Measurements from ENCODE around the gene RALA. TPM values are rescaled to one million over a fixed set of nuclear protein-coding genes. Genes with fewer than 3 reads are reported as not detected.

Gene RALA
- total and polyA plus RNA-seq, 3 donors from 2014 or later = 13.6 to 27.9 (median 15.9) TPM

- DNase-seq = no peak
- Histone ChIP-seq H3K27me3 (no peaks in the 10 kb centered on the region), H3K9me3 (no peaks in the 10 kb centered on the region), H3K27ac (no peak overlapping the region), H3K4me1 (no peaks in the 10 kb centered on the region), H3K4me3 (no peak overlapping the region), H3K36me3 (ENCODE audit: low read depth, missing control alignments) (no peaks in the 10 kb centered on the region)
- no peak for TF ChIP-seq POLR2A (IDR thresholded peaks at IDR 0.05)
- no peak for TF ChIP-seq CTCF (IDR thresholded peaks at IDR 0.05)
- 92 to 94% methylated on average over 3 of the region's 3 CpGs for WGBS, 2 donors
- intact Hi-C loops (cut with DNase I; ENCODE audit: low total_unique reads) = no loop called here
Observed at GRCh38 chr7:39633563-39634477, 10.4 kb downstream of the RALA start.

GRCh38 chr7:39634478-39634805 lies 11.1 kb downstream of the RALA start:
- DNase-seq = no peak
- no peaks in the 10 kb centered on the region for H3K27me3 ChIP-seq
- H3K9me3 ChIP-seq = no peaks in the 10 kb centered on the region
- no peaks in the 10 kb centered on the region for H3K36me3 ChIP-seq (ENCODE audit: low read depth, missing control alignments)
- H3K4me1 ChIP-seq = no peaks in the 10 kb centered on the region
- intact Hi-C loops (cut with DNase I; ENCODE audit: low total_unique reads) = no loop called here
- TF ChIP-seq POLR2A (IDR thresholded peaks at IDR 0.05) (no peak), CTCF (IDR thresholded peaks at IDR 0.05) (no peak)
- H3K27ac ChIP-seq = no peak overlapping the region
- WGBS, 2 donors = 50 to 69% methylated on average over 1 of the region's 1 CpG
- no peak overlapping the region for H3K4me3 ChIP-seq

- Histone ChIP-seq H3K27me3 (no peaks in the 10 kb centered on the region), H3K27ac (no peak overlapping the region), H3K4me3 (no peak overlapping the region), H3K9me3 (no peaks in the 10 kb centered on the region), H3K4me1 (no peaks in the 10 kb centered on the region), H3K36me3 (ENCODE audit: low read depth, missing control alignments) (no peaks in the 10 kb centered on the region)
- DNase-seq = no peak
- no peak for TF ChIP-seq CTCF (IDR thresholded peaks at IDR 0.05)
- intact Hi-C loops (cut with DNase I; ENCODE audit: low total_unique reads) = no loop called here
Observed at GRCh38 chr7:39637400-39637799, 14.0 kb downstream of the RALA start.

GRCh38 chr7:39637963-39638485 lies 14.7 kb downstream of the RALA start:
- no peaks in the 10 kb centered on the region for H3K27me3 ChIP-seq
- no peak for TF ChIP-seq CTCF (IDR thresholded peaks at IDR 0.05)
- TF ChIP-seq POLR2A (IDR thresholded peaks at IDR 0.05) = no peak
- intact Hi-C loops (cut with DNase I; ENCODE audit: low total_unique reads) = no loop called here
- H3K9me3 ChIP-seq = no peaks in the 10 kb centered on the region
- H3K4me1 ChIP-seq = no peaks in the 10 kb centered on the region
- 91 to 95% methylated on average over 1 of the region's 1 CpG for WGBS, 2 donors
- H3K27ac ChIP-seq = no peak overlapping the region
- DNase-seq = no peak
- no peak overlapping the region for H3K4me3 ChIP-seq
- H3K36me3 ChIP-seq (ENCODE audit: low read depth, missing control alignments) = no peaks in the 10 kb centered on the region

- no peak overlapping the region for H3K27ac ChIP-seq
- no peak for TF ChIP-seq CTCF (IDR thresholded peaks at IDR 0.05)
- TF ChIP-seq POLR2A (IDR thresholded peaks at IDR 0.05) = no peak
Observed at GRCh38 chr7:39642896-39643295, 19.5 kb downstream of the RALA start.

More at GRCh38 chr7:39642896-39643295, 19.5 kb downstream of the RALA start:
- Histone ChIP-seq H3K4me3 (no peak overlapping the region), H3K27me3 (no peaks in the 10 kb centered on the region), H3K9me3 (no peaks in the 10 kb centered on the region), H3K4me1 (peaks cover 17% of the 10 kb centered on the region), H3K36me3 (ENCODE audit: low read depth, missing control alignments) (no peaks in the 10 kb centered on the region)
- intact Hi-C loops (cut with DNase I; ENCODE audit: low total_unique reads) = no loop called here
- DNase-seq = no peak

Measured in testis (tissue), 3 donors.